Measurements from ENCODE around the gene NCLN.

- peak; percentile 54 for TF ChIP-seq CTCF (IDR thresholded peaks at IDR 0.05; ENCODE audit: insufficient read depth, low read length)
- TF ChIP-seq POLR2AphosphoS5 (IDR thresholded peaks at IDR 0.05; ENCODE audit: low read depth), result no peak
Measured at GRCh38 chr19:3146677-3147100, 39.0 kb upstream of the NCLN start.

Data from HL-60 (cell line).